SK-N-SH (cell line): Measurements from ENCODE around the gene HOTAIR. TPM values are rescaled to one million over a fixed set of nuclear protein-coding genes. Genes with fewer than 3 reads are reported as not detected.

Experiments used
- CTCF ChIA-PET: fragments of 300-600, 350-600 bp; formaldehyde crosslinking; extraction: SDS; loops from one replicate; lab custom pipeline; 2021; lab: Yijun Ruan, JAX
- POLR2A ChIA-PET: fragments of 350-600 bp; sonication (Branson Sonifier 250); formaldehyde crosslinking; extraction: SDS; loops from one replicate; lab custom pipeline; 2020; ENCODE audit warnings: antibody characterized with exemption, inconsistent platforms; lab: Yijun Ruan, JAX
- DNase-seq: peaks from one replicate; pipeline ENCODE4 v3.0.0; 2012
- H2AFZ ChIP-seq: fragments of 200-600 bp; sonication (generic); 2 replicates; pipeline ENCODE4 v1.8.1; 2016; ENCODE audit warnings: antibody characterized with exemption, mild to moderate bottlenecking, low read depth
- H3F3A ChIP-seq: fragments of 200-600 bp; sonication (generic); replicated peaks from 2 replicates; pipeline ENCODE3; 2016; ENCODE audit warnings: antibody characterized with exemption, mild to moderate bottlenecking; ENCODE audit not compliant: insufficient read depth
- H3K27ac ChIP-seq, 2 experiments: fragments of 200-500 bp in 1 of 2; fragments of 200-600 bp in 1 of 2; sonication (Bioruptor generic) in 1 of 2; sonication (generic), shearing (Covaris generic) in 1 of 2; 2 replicates each; pipeline versions ENCODE4 v1.5.1 to v1.6.1; 2014 to 2016; ENCODE audit warnings: low read depth in 2 of 2, inconsistent platforms in 1 of 2, low read length in 1 of 2, mild to moderate bottlenecking in 1 of 2, mixed read lengths in 1 of 2
- H3K27me3 ChIP-seq: fragments of 200-600 bp; sonication (generic), shearing (Covaris generic); 2 replicates; pipeline ENCODE4 v1.6.1; 2016; ENCODE audit warnings: mixed run types; ENCODE audit not compliant: insufficient read depth
- H3K36me3 ChIP-seq, 2 experiments: fragments of 200-500 bp in 1 of 2; fragments of 200-600 bp in 1 of 2; sonication (Bioruptor generic) in 1 of 2; sonication (generic) in 1 of 2; replicated peaks in 1 of 2; 2 replicates each; pipeline versions ENCODE3 to v1.5.1; 2014 to 2016; ENCODE audit warnings: low read length in 1 of 2, mild to moderate bottlenecking in 1 of 2; ENCODE audit not compliant: insufficient read depth in 2 of 2, control insufficient read depth in 1 of 2
- H3K4me1 ChIP-seq, 2 experiments: fragments of 200-500 bp in 1 of 2; fragments of 200-600 bp in 1 of 2; sonication (Bioruptor generic) in 1 of 2; sonication (generic), shearing (Covaris generic) in 1 of 2; 2 replicates each; pipeline versions ENCODE4 v1.5.1 to v1.6.1; 2014 to 2016; ENCODE audit warnings: low read depth in 1 of 2, low read length in 1 of 2, mixed run types in 1 of 2; ENCODE audit not compliant: insufficient read depth in 2 of 2, control insufficient read depth in 1 of 2
- H3K4me2 ChIP-seq: fragments of 200-600 bp; sonication (generic), shearing (Covaris generic); 2 replicates; pipeline ENCODE4 v1.6.1; 2017; ENCODE audit warnings: mixed run types
- H3K4me3 ChIP-seq, 2 experiments: fragments of 200-500 bp in 1 of 2; fragments of 200-600 bp in 1 of 2; sonication (Bioruptor generic) in 1 of 2; sonication (generic), shearing (Covaris generic) in 1 of 2; 2 replicates each; pipeline versions ENCODE4 v1.5.1 to v1.8.1; 2014 to 2016; ENCODE audit warnings: low read depth in 2 of 2, inconsistent platforms in 1 of 2, low read length in 1 of 2, mild to moderate bottlenecking in 1 of 2, mixed read lengths in 1 of 2, moderate library complexity in 1 of 2
- H3K79me2 ChIP-seq: fragments of 200-600 bp; sonication (generic); 2 replicates; pipeline ENCODE4 v1.8.1; 2017; ENCODE audit warnings: mild to moderate bottlenecking; ENCODE audit not compliant: insufficient read depth
- H3K9ac ChIP-seq: fragments of 200-600 bp; sonication (generic); 2 replicates; pipeline ENCODE4 v1.6.1; 2017; ENCODE audit warnings: mixed run types
- H3K9me2 ChIP-seq: fragments of 200-600 bp; sonication (generic); 2 replicates; pipeline ENCODE4 v1.6.1; 2017; ENCODE audit warnings: mixed run types
- H3K9me3 ChIP-seq: fragments of 200-600 bp; sonication (generic); 2 replicates; pipeline ENCODE4 v1.6.1; 2017; ENCODE audit warnings: mixed run types, mild to moderate bottlenecking, moderate library complexity
- H4K20me1 ChIP-seq: fragments of 200-600 bp; sonication (generic); 2 replicates; pipeline ENCODE4 v1.6.1; 2017; ENCODE audit warnings: mild to moderate bottlenecking, mixed run types; ENCODE audit not compliant: insufficient read depth
- CHD2 ChIP-seq: fragments of 150-350 bp; IDR thresholded peaks from 2 replicates; pipeline ENCODE4 v1.6.1; 2018; ENCODE audit warnings: low read length; ENCODE audit not compliant: partially characterized antibody
- EZH2phosphoT487 ChIP-seq: fragments of 200-600 bp; sonication (generic); IDR thresholded peaks from 2 replicates; pipeline ENCODE4 v1.6.1; 2017; ENCODE audit warnings: low read depth, mixed run types, mild to moderate bottlenecking, antibody characterized with exemption, moderate library complexity, borderline replicate concordance
- FOXJ3 ChIP-seq: sonication (generic); formaldehyde crosslinking; IDR thresholded peaks from 2 replicates; pipeline ENCODE4 v1.5.1; 2020; ENCODE audit warnings: mild to moderate bottlenecking, missing genetic modification reagents
- FOXM1 ChIP-seq: IDR thresholded peaks from 2 replicates; pipeline ENCODE4 v1.4.0; 2012; ENCODE audit warnings: low read depth, mild to moderate bottlenecking
- GATA2 ChIP-seq: sonication (generic); formaldehyde crosslinking; IDR thresholded peaks from 2 replicates; pipeline ENCODE4 v1.5.0; 2020; ENCODE audit warnings: mild to moderate bottlenecking, missing genetic modification reagents
- MAX ChIP-seq: IDR thresholded peaks from 2 replicates; pipeline ENCODE4 v1.4.0; 2012; ENCODE audit warnings: low read depth
- MXI1 ChIP-seq: IDR thresholded peaks from 2 replicates; pipeline ENCODE4 v1.6.1; 2012; ENCODE audit warnings: mild to moderate bottlenecking, low read depth, low read length, improper control_type of control experiment
- NRF1 ChIP-seq: IDR thresholded peaks from 2 replicates; pipeline ENCODE4 v1.6.1; 2012; ENCODE audit warnings: low read depth, mild to moderate bottlenecking, low read length
- POLR2AphosphoS5 ChIP-seq: IDR thresholded peaks from 2 replicates; pipeline ENCODE4 v1.6.1; 2012; ENCODE audit warnings: low read depth, low read length
- RCOR1 ChIP-seq: fragments of 150-350 bp; IDR thresholded peaks from 2 replicates; pipeline ENCODE4 v1.6.1; 2017; ENCODE audit warnings: antibody characterized with exemption, low read length
- REST ChIP-seq: IDR thresholded peaks from 2 replicates; pipeline ENCODE4 v1.6.1; 2012; ENCODE audit warnings: mild to moderate bottlenecking, low read depth, low read length, moderate library complexity
- RFX5 ChIP-seq: IDR thresholded peaks from 2 replicates; pipeline ENCODE4 v1.6.1; 2012; ENCODE audit warnings: mild to moderate bottlenecking, improper control_type of control experiment, low read length
- SIN3A ChIP-seq: IDR thresholded peaks from 2 replicates; pipeline ENCODE4 v1.6.1; 2012; ENCODE audit warnings: low read depth, mild to moderate bottlenecking, low read length, moderate library complexity, borderline replicate concordance
- TAF1 ChIP-seq: IDR thresholded peaks from 2 replicates; pipeline ENCODE4 v1.6.1; 2012; ENCODE audit warnings: low read depth, mild to moderate bottlenecking, low read length, moderate library complexity, borderline replicate concordance
- TEAD4 ChIP-seq: IDR thresholded peaks from 2 replicates; pipeline ENCODE4 v1.4.0; 2012; ENCODE audit warnings: mild to moderate bottlenecking, borderline replicate concordance; ENCODE audit not compliant: insufficient read depth
- WGBS: methylation state at CpG from one replicate; pipeline ENCODE4 v1.1.6; 2017; ENCODE audit warnings: low lambda C conversion rate; 5-methylcytosine and 5-hydroxymethylcytosine counted together
- polyA plus RNA-seq, 3 experiments: library from polyadenylated mRNA; depleted of rRNA; stranded (reverse); fragments of >200 nt; gene quantifications; 2 replicates each; pipeline ENCODE4 v1.2.3, GENCODE V29; 2012
- TF ChIP-seq, protein P1 (sequence below): IDR thresholded peaks from 2 replicates; pipeline ENCODE4 v1.4.0; 2012; ENCODE audit warnings: low read depth, borderline replicate concordance
- TF ChIP-seq, protein P2 (sequence below): fragments of 150-350 bp; IDR thresholded peaks from 2 replicates; pipeline ENCODE4 v1.6.1; 2016; ENCODE audit warnings: mild to moderate bottlenecking, low read depth, low read length

The HOTAIR gene
- polyA plus RNA-seq, 1 of the 3 experiments (the other 2 are of a cell fraction), result not detected

DNA sequence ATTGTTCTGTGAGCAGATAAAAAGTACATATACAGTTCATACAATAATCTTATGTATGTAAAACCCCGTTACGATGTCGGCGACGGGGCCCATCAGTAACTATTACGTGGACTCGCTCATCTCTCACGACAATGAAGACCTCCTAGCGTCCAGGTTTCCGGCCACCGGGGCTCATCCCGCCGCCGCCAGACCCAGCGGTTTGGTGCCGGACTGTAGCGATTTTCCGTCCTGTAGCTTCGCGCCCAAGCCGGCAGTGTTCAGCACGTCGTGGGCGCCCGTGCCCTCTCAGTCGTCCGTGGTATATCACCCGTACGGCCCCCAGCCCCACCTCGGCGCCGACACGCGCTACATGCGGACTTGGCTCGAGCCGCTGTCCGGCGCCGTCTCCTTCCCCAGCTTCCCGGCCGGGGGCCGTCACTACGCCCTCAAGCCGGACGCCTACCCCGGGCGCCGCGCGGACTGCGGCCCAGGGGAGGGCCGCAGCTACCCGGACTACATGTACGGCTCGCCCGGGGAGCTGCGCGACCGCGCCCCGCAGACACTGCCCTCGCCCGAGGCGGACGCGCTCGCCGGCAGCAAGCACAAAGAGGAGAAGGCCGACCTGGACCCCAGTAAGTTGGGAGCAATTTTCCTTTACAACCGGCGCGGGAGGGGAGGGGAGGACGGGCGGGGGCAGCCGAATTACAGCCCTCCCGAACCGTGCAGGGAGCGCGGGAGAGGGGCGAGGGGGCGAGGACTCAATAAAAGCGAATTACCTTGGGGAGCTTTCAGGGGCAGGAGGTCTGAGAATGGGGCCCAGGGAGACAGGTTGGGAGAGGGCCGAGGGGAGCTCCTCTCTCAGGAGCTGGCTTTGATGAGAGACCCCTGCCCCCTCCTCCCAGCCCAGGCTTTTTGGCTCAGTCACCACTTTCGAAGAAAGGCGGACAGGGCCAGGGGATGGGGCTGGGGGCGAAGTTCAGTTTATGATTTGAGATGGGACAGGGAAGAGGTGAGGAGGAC is 25.7 kb upstream of the HOTAIR start, which contains the start of gene HOXC9:
HOXC9 (plus strand) TSS at position 46 of the 999 bp plus-strand sequence; CDS start at position 74, 28 bp downstream.
- H3K4me3 ChIP-seq, result peak within 1 kb of the TSS; percentile 76 to 80
- peak within 1 kb of the TSS; percentile 100 for H2AFZ ChIP-seq
- peak; percentile 75 for DNase-seq
- peak within 1 kb of the TSS; percentile 89 for H3K9ac ChIP-seq
- TF ChIP-seq TAF1, result 0 out of 2 replicates have a peak, but pooled peaks have one; percentile 8
- TF ChIP-seq GATA2 (CRISPR knock-in tag), result no peak
- TF ChIP-seq MAX, result peak; percentile 71
- H3K27me3 ChIP-seq, result peaks cover 21% of the 10 kb centered on the region
- CTCF ChIA-PET, result interaction anchor here (0.7 to 24.5 kb wide), 23 partner anchors 9 to 399 kb away, joined by 3 to 568 read pairs (median 5); partner anchors contain the start of genes HOXC10, HOXC5 and SMUG1
- H3K4me1 ChIP-seq, result peaks cover 0 to 15% of the 10 kb centered on the region in 2 experiments; a peak in 2 of 4 replicates
- H3K27ac ChIP-seq, result peak within 1 kb of the TSS; percentile 24 to 78; a peak in 3 of 4 replicates
- POLR2A ChIA-PET, result interaction anchor here (0.7 to 2.1 kb wide), 5 partner anchors 12 to 207 kb away, joined by 3 to 5 read pairs (median 3); no protein-coding TSS in a partner anchor
- H3K79me2 ChIP-seq, result no peaks in the 10 kb centered on the region
- H3K9me2 ChIP-seq, result no peaks in the 10 kb centered on the region
- H3K4me2 ChIP-seq, result peak within 1 kb of the TSS; percentile 99
- no peaks in the 10 kb centered on the region for H3F3A ChIP-seq
- no peaks in the 10 kb centered on the region for H3K36me3 ChIP-seq
- no peaks in the 10 kb centered on the region for H3K9me3 ChIP-seq
- no peaks in the 10 kb centered on the region for H4K20me1 ChIP-seq
- WGBS, result 7% methylated on average over 23 of the region's 87 CpGs

- Histone ChIP-seq H3K4me2 (peak overlapping the region; percentile 99), H2AFZ (peak overlapping the region; percentile 100), H3K4me3 (peak overlapping the region; percentile 76 to 80), H3K9ac (peak overlapping the region; percentile 89), H3F3A (no peaks in the 10 kb centered on the region), H4K20me1 (no peaks in the 10 kb centered on the region), H3K4me1 (peaks cover 0 to 19% of the 10 kb centered on the region in 2 experiments; a peak in 2 of 4 replicates), H3K27me3 (peaks cover 29% of the 10 kb centered on the region), H3K9me3 (no peaks in the 10 kb centered on the region), H3K27ac (peak overlapping the region in 1 of 2 experiments; percentile 78; a peak in 2 of 4 replicates), H3K79me2 (no peaks in the 10 kb centered on the region), H3K9me2 (no peaks in the 10 kb centered on the region), H3K36me3 (no peaks in the 10 kb centered on the region)
- CTCF ChIA-PET, result interaction anchor here (0.7 to 24.5 kb wide), 20 partner anchors 9 to 400 kb away, joined by 3 to 568 read pairs (median 6); partner anchors contain the start of genes HOXC10, HOXC5 and SMUG1
- POLR2A ChIA-PET, result interaction anchor here (0.7 to 2.1 kb wide), 5 partner anchors 11 to 208 kb away, joined by 3 to 5 read pairs (median 3); no protein-coding TSS in a partner anchor
- WGBS, result under 1% methylated on average over 30 of the region's 35 CpGs
- peak; percentile 88 for DNase-seq
- TF ChIP-seq, protein P1, sequence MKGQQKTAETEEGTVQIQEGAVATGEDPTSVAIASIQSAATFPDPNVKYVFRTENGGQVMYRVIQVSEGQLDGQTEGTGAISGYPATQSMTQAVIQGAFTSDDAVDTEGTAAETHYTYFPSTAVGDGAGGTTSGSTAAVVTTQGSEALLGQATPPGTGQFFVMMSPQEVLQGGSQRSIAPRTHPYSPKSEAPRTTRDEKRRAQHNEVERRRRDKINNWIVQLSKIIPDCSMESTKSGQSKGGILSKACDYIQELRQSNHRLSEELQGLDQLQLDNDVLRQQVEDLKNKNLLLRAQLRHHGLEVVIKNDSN, result peak; percentile 92
- TF ChIP-seq REST (no peak), MXI1 (0 out of 2 replicates have a peak, but pooled peaks have one; percentile 12), RFX5 (no peak), SIN3A (no peak), TEAD4 (no peak), NRF1 (no peak), TAF1 (no peak; the same call in 1 of the 2 replicates), POLR2AphosphoS5 (no peak), RCOR1 (no peak), FOXM1 (no peak), EZH2phosphoT487 (no peak), CHD2 (peak; percentile 46), FOXJ3 (CRISPR knock-in tag) (no peak)
- TF ChIP-seq, protein P2, sequence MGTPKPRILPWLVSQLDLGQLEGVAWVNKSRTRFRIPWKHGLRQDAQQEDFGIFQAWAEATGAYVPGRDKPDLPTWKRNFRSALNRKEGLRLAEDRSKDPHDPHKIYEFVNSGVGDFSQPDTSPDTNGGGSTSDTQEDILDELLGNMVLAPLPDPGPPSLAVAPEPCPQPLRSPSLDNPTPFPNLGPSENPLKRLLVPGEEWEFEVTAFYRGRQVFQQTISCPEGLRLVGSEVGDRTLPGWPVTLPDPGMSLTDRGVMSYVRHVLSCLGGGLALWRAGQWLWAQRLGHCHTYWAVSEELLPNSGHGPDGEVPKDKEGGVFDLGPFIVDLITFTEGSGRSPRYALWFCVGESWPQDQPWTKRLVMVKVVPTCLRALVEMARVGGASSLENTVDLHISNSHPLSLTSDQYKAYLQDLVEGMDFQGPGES, result no peak
These were observed 24.9 kb upstream of the HOTAIR start for GRCh38 chr12:53999559-54000115.
